ENCODE results near the gene RASEF. TPM values are rescaled to one million over a fixed set of nuclear protein-coding genes. Genes with fewer than 3 reads are reported as not detected.

Gene RASEF
- total RNA-seq, 4 donors from 2014 or later: 43.9 to 65.5 (median 63.1) TPM

- Histone ChIP-seq H3K36me3 (no peaks in the 10 kb centered on the region), H3K4me1 (no peaks in the 10 kb centered on the region), H3K9me3 (no peaks in the 10 kb centered on the region), H3K4me3 (replicated peaks in 1 of 3) (no peak overlapping the region), H3K27ac (no peak overlapping the region), H3K27me3 (no peaks in the 10 kb centered on the region)
- DNase-seq: no peak
- TF ChIP-seq, protein P1, sequence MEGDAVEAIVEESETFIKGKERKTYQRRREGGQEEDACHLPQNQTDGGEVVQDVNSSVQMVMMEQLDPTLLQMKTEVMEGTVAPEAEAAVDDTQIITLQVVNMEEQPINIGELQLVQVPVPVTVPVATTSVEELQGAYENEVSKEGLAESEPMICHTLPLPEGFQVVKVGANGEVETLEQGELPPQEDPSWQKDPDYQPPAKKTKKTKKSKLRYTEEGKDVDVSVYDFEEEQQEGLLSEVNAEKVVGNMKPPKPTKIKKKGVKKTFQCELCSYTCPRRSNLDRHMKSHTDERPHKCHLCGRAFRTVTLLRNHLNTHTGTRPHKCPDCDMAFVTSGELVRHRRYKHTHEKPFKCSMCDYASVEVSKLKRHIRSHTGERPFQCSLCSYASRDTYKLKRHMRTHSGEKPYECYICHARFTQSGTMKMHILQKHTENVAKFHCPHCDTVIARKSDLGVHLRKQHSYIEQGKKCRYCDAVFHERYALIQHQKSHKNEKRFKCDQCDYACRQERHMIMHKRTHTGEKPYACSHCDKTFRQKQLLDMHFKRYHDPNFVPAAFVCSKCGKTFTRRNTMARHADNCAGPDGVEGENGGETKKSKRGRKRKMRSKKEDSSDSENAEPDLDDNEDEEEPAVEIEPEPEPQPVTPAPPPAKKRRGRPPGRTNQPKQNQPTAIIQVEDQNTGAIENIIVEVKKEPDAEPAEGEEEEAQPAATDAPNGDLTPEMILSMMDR (IDR thresholded peaks at IDR 0.05): no peak
- no peak for TF ChIP-seq POLR2A (IDR thresholded peaks at IDR 0.05)
- 90 to 93% methylated on average over 4 of the region's 4 CpGs for WGBS, 2 donors
- intact Hi-C loops (cut with DNase I): loop anchor here (10.0 kb wide), 1 partner anchor 1454 kb away; no protein-coding TSS in a partner anchor
These were observed 93.7 kb downstream of the RASEF start for GRCh38 chr9:82969291-82969690.

DNA sequence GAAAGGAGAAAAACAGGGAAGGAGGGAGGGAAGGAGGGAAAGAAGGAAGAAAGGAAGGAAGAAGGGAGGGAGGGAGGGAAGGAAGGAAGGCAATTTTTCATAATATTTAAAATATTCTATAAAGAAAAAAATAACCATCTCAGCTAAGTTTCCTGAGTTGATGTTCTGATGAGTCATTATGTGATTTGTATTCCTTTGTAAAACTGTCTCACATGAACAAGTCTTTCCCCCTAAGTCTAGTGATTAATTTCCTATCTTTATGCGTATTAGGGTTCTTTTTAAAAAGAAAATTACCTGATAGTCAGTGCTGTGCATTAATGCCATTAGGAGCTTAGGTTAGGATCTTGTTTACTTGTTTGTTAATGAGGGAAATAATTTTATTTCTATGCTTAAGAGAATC, 94.1 kb downstream of the RASEF start:
- 90 to 91% methylated on average over 1 of the region's 1 CpG for WGBS, 2 donors
- no peak overlapping the region for H3K27ac ChIP-seq
- no peak for TF ChIP-seq POLR2A (IDR thresholded peaks at IDR 0.05)
- intact Hi-C loops (cut with DNase I): loop anchor here (10.0 kb wide), 1 partner anchor 1454 kb away; no protein-coding TSS in a partner anchor
- no peaks in the 10 kb centered on the region for H3K36me3 ChIP-seq
- H3K27me3 ChIP-seq: no peaks in the 10 kb centered on the region
- H3K9me3 ChIP-seq: no peaks in the 10 kb centered on the region
- DNase-seq: no peak
- no peak overlapping the region for H3K4me3 ChIP-seq (replicated peaks in 1 of 3)
- H3K4me1 ChIP-seq: no peaks in the 10 kb centered on the region

GRCh38 chr9:82968388-82968787, 94.6 kb downstream of the RASEF start:
- H3K36me3 ChIP-seq: no peaks in the 10 kb centered on the region
- DNase-seq: no peak
- WGBS, 2 donors: 85 to 92% methylated on average over 3 of the region's 3 CpGs
- no peak overlapping the region for H3K27ac ChIP-seq
- intact Hi-C loops (cut with DNase I): loop anchor here (10.0 kb wide), 1 partner anchor 1454 kb away; no protein-coding TSS in a partner anchor
- H3K9me3 ChIP-seq: no peaks in the 10 kb centered on the region
- no peak for TF ChIP-seq POLR2A (IDR thresholded peaks at IDR 0.05)
- TF ChIP-seq, protein P1 (IDR thresholded peaks at IDR 0.05): no peak
- no peaks in the 10 kb centered on the region for H3K27me3 ChIP-seq
- no peak overlapping the region for H3K4me3 ChIP-seq (replicated peaks in 1 of 3)
- no peaks in the 10 kb centered on the region for H3K4me1 ChIP-seq

DNA sequence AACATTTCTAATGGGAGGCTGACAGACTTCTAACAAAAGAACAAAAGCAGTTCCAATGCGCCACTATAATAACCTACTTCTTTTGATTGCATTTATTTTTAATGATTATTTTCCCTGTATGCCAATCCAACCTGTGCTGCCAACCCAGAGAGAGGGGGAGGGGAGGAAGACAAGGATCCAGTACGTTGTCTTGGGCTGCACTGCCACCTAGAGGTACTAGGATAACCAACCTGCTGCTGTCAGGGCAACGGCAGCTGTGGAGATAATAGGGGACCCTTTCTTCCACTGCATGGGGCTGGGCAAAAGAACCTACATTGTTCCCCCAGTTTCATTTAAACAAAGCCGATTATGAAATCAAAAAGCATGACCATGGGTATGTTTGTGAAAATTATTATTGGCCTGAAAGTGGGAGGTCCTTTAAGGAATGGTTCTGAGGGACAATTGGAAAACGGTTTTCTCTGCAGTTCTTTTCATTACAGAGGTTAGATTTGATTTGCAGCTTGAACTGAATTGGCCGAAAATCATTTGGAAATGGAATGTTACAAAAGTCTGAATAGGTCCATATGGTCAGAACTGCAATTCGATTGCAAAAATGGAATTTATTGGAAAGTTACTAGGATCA, 101.3 kb downstream of the RASEF start:
- Histone ChIP-seq H3K4me1 (peaks cover 0 to 11% of the 10 kb centered on the region in 2 donors), H3K36me3 (no peaks in the 10 kb centered on the region), H3K27me3 (no peaks in the 10 kb centered on the region), H3K4me3 (replicated peaks in 1 of 3) (no peak overlapping the region), H3K9me3 (no peaks in the 10 kb centered on the region), H3K27ac (no peak overlapping the region)
- DNase-seq: peak; percentile 87 to 91
- WGBS, 2 donors: 17 to 21% methylated on average over 7 of the region's 7 CpGs
- intact Hi-C loops (cut with DNase I): loop anchor here (10.0 kb wide), 1 partner anchor 1447 kb away; no protein-coding TSS in a partner anchor
- TF ChIP-seq, protein P1 (IDR thresholded peaks at IDR 0.05): peak; percentile 27 to 95 (median 87)
- TF ChIP-seq POLR2A (IDR thresholded peaks at IDR 0.05): no peak

GRCh38 chr9:82957529-82958379, 105.2 kb downstream of the RASEF start:
- no peak for TF ChIP-seq POLR2A (IDR thresholded peaks at IDR 0.05)
- TF ChIP-seq, protein P1 (IDR thresholded peaks at IDR 0.05): no peak
- WGBS, 2 donors: 50 to 51% methylated on average over 7 of the region's 7 CpGs
- DNase-seq: peak; percentile 29 to 39
- Histone ChIP-seq H3K27ac (peak overlapping the region in 1 of 3 donors; percentile 1), H3K36me3 (no peaks in the 10 kb centered on the region), H3K27me3 (no peaks in the 10 kb centered on the region), H3K9me3 (no peaks in the 10 kb centered on the region), H3K4me1 (peaks cover 0 to 11% of the 10 kb centered on the region in 2 donors), H3K4me3 (replicated peaks in 1 of 3) (no peak overlapping the region)
- intact Hi-C loops (cut with DNase I): no loop called here

Measured in thyroid gland (tissue), 4 donors.